IMR-90 (cell line): ENCODE measurements around the gene SAMD1. TPM values are rescaled to one million over a fixed set of nuclear protein-coding genes. Genes with fewer than 3 reads are reported as not detected.

Experiments used
- ATAC-seq: fragments of 200-7000 bp; cut with Tn5 transposase; 2 replicates; pipeline ENCODE4 v1.9.1; 2020; ENCODE audit warnings: low read depth, mild to moderate bottlenecking, moderate library complexity
- BruUV-seq: library from RNA; stranded (reverse); fragments of 400-500 nt; replicated peaks from 2 replicates; lab custom pipeline; 2021; lab: Mats Ljungman, UMichigan
- CTCF ChIA-PET: fragments of 300-600 bp; formaldehyde crosslinking; extraction: SDS; loops from one replicate; lab custom pipeline; 2021; ENCODE audit warnings: antibody characterized with exemption; lab: Yijun Ruan, JAX
- POLR2A ChIA-PET: fragments of 300-600 bp; sonication (Branson Sonifier 250); formaldehyde crosslinking; loops from one replicate; lab custom pipeline; 2022; ENCODE audit warnings: antibody characterized with exemption; ENCODE audit not compliant: unreplicated experiment; lab: Charles Lee
- DNase-seq: peaks from one replicate; pipeline ENCODE4 v3.0.0; 2013
- H2AFZ ChIP-seq: replicated peaks from 2 replicates; pipeline ENCODE3; 2013; ENCODE audit warnings: low read length, mild to moderate bottlenecking; ENCODE audit not compliant: poor library complexity
- H2AK5ac ChIP-seq: 2 replicates; pipeline ENCODE4 v1.6.1; 2013; ENCODE audit warnings: low read depth, low read length, inconsistent platforms
- H2AK9ac ChIP-seq: replicated peaks from 2 replicates; pipeline ENCODE3; 2013; ENCODE audit warnings: mild to moderate bottlenecking, low read depth, low read length, moderate library complexity; ENCODE audit not compliant: poor library complexity
- H2BK120ac ChIP-seq: 2 replicates; pipeline ENCODE4 v1.6.1; 2013; ENCODE audit warnings: low read depth, low read length, inconsistent platforms
- H2BK15ac ChIP-seq: 3 replicates; pipeline ENCODE4 v1.6.1; 2013; ENCODE audit warnings: low read depth, low read length, inconsistent platforms
- H2BK20ac ChIP-seq: 2 replicates; pipeline ENCODE4 v1.6.1; 2013; ENCODE audit warnings: low read depth, mild to moderate bottlenecking, inconsistent platforms, low read length, moderate library complexity
- H2BK5ac ChIP-seq: 2 replicates; pipeline ENCODE4 v1.6.1; 2013; ENCODE audit warnings: mild to moderate bottlenecking, low read depth, low read length, inconsistent platforms; ENCODE audit not compliant: poor library complexity, severe bottlenecking
- H3K14ac ChIP-seq: replicated peaks from 2 replicates; pipeline ENCODE4 v1.6.1; 2013; ENCODE audit warnings: low read depth, low read length, inconsistent platforms
- H3K18ac ChIP-seq: 2 replicates; pipeline ENCODE4 v1.6.1; 2013; ENCODE audit warnings: low read depth, low read length, control low read depth
- H3K23ac ChIP-seq: 2 replicates; pipeline ENCODE4 v1.6.1; 2013; ENCODE audit warnings: low read depth, low read length, inconsistent platforms
- H3K27ac ChIP-seq: 2 replicates; pipeline ENCODE4 v1.5.1; 2013; ENCODE audit warnings: mild to moderate bottlenecking, control low read depth, low read length; ENCODE audit not compliant: insufficient read depth
- H3K27me3 ChIP-seq: 2 replicates; pipeline ENCODE4 v1.6.1; 2013; ENCODE audit warnings: low read length; ENCODE audit not compliant: control insufficient read depth, insufficient read depth
- H3K36me3 ChIP-seq: 2 replicates; pipeline ENCODE4 v1.6.1; 2013; ENCODE audit warnings: low read length, mixed read lengths; ENCODE audit not compliant: control insufficient read depth, insufficient read depth
- H3K4ac ChIP-seq: 2 replicates; pipeline ENCODE4 v1.6.1; 2013; ENCODE audit warnings: low read depth, low read length, inconsistent platforms
- H3K4me1 ChIP-seq: 2 replicates; pipeline ENCODE4 v1.6.1; 2013; ENCODE audit warnings: low read length, mixed read lengths; ENCODE audit not compliant: control insufficient read depth, insufficient read depth
- H3K4me2 ChIP-seq: 2 replicates; pipeline ENCODE4 v1.6.1; 2013; ENCODE audit warnings: low read depth, mild to moderate bottlenecking, control low read depth, low read length, moderate library complexity
- H3K4me3 ChIP-seq: 2 replicates; pipeline ENCODE4 v1.5.1; 2013; ENCODE audit warnings: low read depth, mild to moderate bottlenecking, control low read depth, low read length, moderate library complexity; ENCODE audit not compliant: insufficient read depth
- H3K56ac ChIP-seq: 2 replicates; pipeline ENCODE4 v1.6.1; 2013; ENCODE audit warnings: low read length, inconsistent platforms; ENCODE audit not compliant: insufficient read depth; ENCODE audit errors: extremely low read depth
- H3K79me1 ChIP-seq, 2 experiments: 2 replicates each; pipeline ENCODE4 v1.6.1; 2013; ENCODE audit warnings: low read length in 2 of 2, inconsistent platforms in 1 of 2, low read depth in 1 of 2
- H3K9ac ChIP-seq: 2 replicates; pipeline ENCODE4 v1.6.1; 2013; ENCODE audit warnings: low read depth, low read length, control low read depth
- H3K9me1 ChIP-seq: 2 replicates; pipeline ENCODE4 v1.6.1; 2013; ENCODE audit warnings: low read length, inconsistent platforms; ENCODE audit not compliant: insufficient read depth
- H3K9me3 ChIP-seq: 2 replicates; pipeline ENCODE4 v1.6.1; 2013; ENCODE audit warnings: low read length; ENCODE audit not compliant: control insufficient read depth, insufficient read depth
- H4K20me1 ChIP-seq: 2 replicates; pipeline ENCODE4 v1.6.1; 2013; ENCODE audit warnings: low read length, inconsistent platforms; ENCODE audit not compliant: insufficient read depth
- H4K5ac ChIP-seq: 2 replicates; pipeline ENCODE4 v1.6.1; 2013; ENCODE audit warnings: mild to moderate bottlenecking, low read depth, low read length, control low read depth
- H4K8ac ChIP-seq, 2 experiments: 2 replicates each; pipeline ENCODE4 v1.6.1; 2013; ENCODE audit warnings: low read depth in 2 of 2, low read length in 2 of 2, control low read depth in 1 of 2, inconsistent platforms in 1 of 2
- H4K91ac ChIP-seq: 2 replicates; pipeline ENCODE4 v1.6.1; 2013; ENCODE audit warnings: low read depth, low read length, inconsistent platforms; ENCODE audit not compliant: insufficient read depth
- RCOR1 ChIP-seq: IDR thresholded peaks from 2 replicates; pipeline ENCODE4 v1.6.1; 2012; ENCODE audit warnings: mild to moderate bottlenecking, low read length, improper control_type of control experiment; ENCODE audit not compliant: insufficient replicate concordance
- USF2 ChIP-seq: fragments of 150-350 bp; IDR thresholded peaks from 2 replicates; pipeline ENCODE4 v1.6.1; 2017; ENCODE audit warnings: mild to moderate bottlenecking, antibody characterized with exemption, low read length, low read depth
- WGBS, 2 experiments: methylation state at CpG; one replicate each; pipeline versions ENCODE4 v1.1.5 to v1.1.7; 2013; ENCODE audit warnings: missing lambda C conversion rate in 2 of 2; ENCODE audit not compliant: insufficient read length in 1 of 2; ENCODE audit errors: extremely low coverage in 2 of 2; 5-methylcytosine and 5-hydroxymethylcytosine counted together
- dilution Hi-C: fragments of 300-500 bp; cut with HindIII; formaldehyde crosslinking; loops from one replicate; pipeline ENCODE4 v1.14.3; 2018; ENCODE audit warnings: low sequenced_read_pairs; ENCODE audit not compliant: unreplicated experiment
- in situ Hi-C: fragments of 300-500 bp; cut with MboI; formaldehyde crosslinking; loops from 3 replicates; pipeline ENCODE4 v1.14.3; 2019; ENCODE audit warnings: low sequenced_read_pairs, inconsistent platforms, mixed read lengths
- intact Hi-C: fragments of 100-400 bp; cut with micrococcal nuclease; formaldehyde crosslinking; loops from 2 replicates; pipeline ENCODE4 v1.10.0; 2022
- polyA plus RNA-seq, 3 experiments: library from polyadenylated mRNA; depleted of rRNA; stranded (reverse); fragments of >200 nt; gene quantifications; 2 replicates each; pipeline ENCODE4 v1.2.3, GENCODE V29; 2012; ENCODE audit warnings: low replicate concordance in 1 of 3
- total RNA-seq: library from RNA; depleted of rRNA; stranded (reverse); fragments of >200 nt; gene quantifications from 2 replicates; pipeline ENCODE4 v1.2.3, GENCODE V29; 2012

The SAMD1 gene
- total and polyA plus RNA-seq, 2 of the 4 experiments (the other 2 are of a cell fraction): 6.5 to 14.1 TPM

GRCh38 chr19:14107581-14108461, 17.3 kb upstream of the SAMD1 start:
- dilution Hi-C loops: no loop called here
- ATAC-seq (no peak), DNase-seq (no peak)
- Histone ChIP-seq H4K91ac (no peak overlapping the region), H3K4me2 (no peak overlapping the region), H3K79me1 (peaks cover 5 to 40% of the 10 kb centered on the region in 2 experiments; a peak in 2 of 4 replicates), H3K36me3 (peaks cover 17% of the 10 kb centered on the region), H4K20me1 (no peaks in the 10 kb centered on the region; the same call in 1 of the 2 replicates), H2AK9ac (no peak overlapping the region), H2BK120ac (no peak overlapping the region), H3K27ac (no peak overlapping the region), H3K4ac (no peak overlapping the region), H4K5ac (no peak overlapping the region), H3K4me3 (no peak overlapping the region), H3K18ac (no peak overlapping the region), H3K56ac (no peak overlapping the region), H3K4me1 (peaks cover 4% of the 10 kb centered on the region; the same call in 1 of the 2 replicates), H3K27me3 (no peaks in the 10 kb centered on the region), H3K9me3 (no peaks in the 10 kb centered on the region), H2AK5ac (no peak overlapping the region), H3K23ac (no peak overlapping the region), H3K14ac (no peak overlapping the region), H2AFZ (no peak overlapping the region), H2BK20ac (no peak overlapping the region), H3K9ac (no peak overlapping the region), H4K8ac (no peak overlapping the region), H2BK15ac (no peak overlapping the region), H3K9me1 (0 out of 2 replicates have a peak, but pooled peaks cover under 1% of the 10 kb centered on the region), H2BK5ac (no peak overlapping the region)
- intact Hi-C loops: no loop called here
- 96% methylated on average over 15 of the region's 23 CpGs; no CpG with 5 or more reads in 1 of the 2 experiments for WGBS, 2 experiments
- BruUV-seq: no TSS peak
- in situ Hi-C loops: no loop called here
- TF ChIP-seq RCOR1 (peak; percentile 21), USF2 (no peak)
- CTCF ChIA-PET: no interaction called here
- POLR2A ChIA-PET: no interaction called here
